Right atrium auricular region (tissue), 2 donors: Measurements from ENCODE around the gene IQGAP2. TPM values are rescaled to one million over a fixed set of nuclear protein-coding genes. Genes with fewer than 3 reads are reported as not detected.
"Not testable (repeated sequence)": the region's sequence is repeated elsewhere in the genome, so short reads cannot be mapped to it uniquely, and the experiment has no call there.

Experiments
- DNase-seq: peaks from one replicate; pipeline ENCODE4 v3.0.0-alpha.2; 2019; ENCODE audit warnings: low spot score
- H3K27ac ChIP-seq, 2 donors: fragments of 200-600 bp; sonication (generic); 1 replicate in 1 of 2; 2 replicates in 1 of 2; pipeline ENCODE4 v1.5.1; 2016 to 2019
- H3K27me3 ChIP-seq, 2 donors: fragments of 200-600 bp; sonication (generic); one replicate each; pipeline versions ENCODE4 v1.5.1 to v1.6.0; 2017 to 2019
- H3K36me3 ChIP-seq: fragments of 200-600 bp; sonication (generic); one replicate; pipeline ENCODE4 v1.5.1; 2016
- H3K4me1 ChIP-seq, 2 donors: fragments of 200-600 bp; sonication (generic); one replicate each; pipeline versions ENCODE4 v1.5.1 to v1.6.0; 2017 to 2019
- H3K4me3 ChIP-seq, 2 donors: fragments of 200-600 bp; sonication (generic); 1 replicate in 1 of 2; 2 replicates in 1 of 2; pipeline ENCODE4 v1.5.1; 2017 to 2019; ENCODE audit warnings: mild to moderate bottlenecking in 1 of 2, moderate library complexity in 1 of 2
- H3K9me3 ChIP-seq, 2 donors: fragments of 200-600 bp; sonication (generic); one replicate each; pipeline ENCODE4 v1.5.1; 2019
- CTCF ChIP-seq, 2 donors: fragments of 200-600 bp; sonication (generic); IDR thresholded peaks; one replicate each; pipeline ENCODE4 v1.5.1; 2019; ENCODE audit warnings: antibody characterized with exemption in 2 of 2
- total RNA-seq, 2 donors: library from RNA; depleted of rRNA; stranded (reverse); fragments of >200 nt; gene quantifications; one replicate each; pipeline ENCODE4 v1.1.0, GENCODE V29; 2016

The IQGAP2 gene
- total RNA-seq, 2 donors from 2014 or later = 5.4 to 12.3 TPM

- TF ChIP-seq CTCF (IDR thresholded peaks at IDR 0.05) = no peak
- no peak overlapping the region for H3K27ac ChIP-seq
Measured at GRCh38 chr5:76736679-76737556, 333.8 kb downstream of the IQGAP2 start.

GRCh38 chr5:76737846-76738245 is 334.8 kb downstream of the IQGAP2 start:
- no peak for DNase-seq
- Histone ChIP-seq H3K27me3 (no peaks in the 10 kb centered on the region), H3K27ac (no peak overlapping the region), H3K4me3 (no peak overlapping the region), H3K4me1 (peaks cover 0 to 7% of the 10 kb centered on the region in 2 donors), H3K36me3 (no peaks in the 10 kb centered on the region), H3K9me3 (no peaks in the 10 kb centered on the region)
- TF ChIP-seq CTCF (IDR thresholded peaks at IDR 0.05) = no peak

More at GRCh38 chr5:76736679-76737556, 333.8 kb downstream of the IQGAP2 start:
- Histone ChIP-seq H3K36me3 (no peaks in the 10 kb centered on the region), H3K9me3 (no peaks in the 10 kb centered on the region), H3K4me1 (peaks cover 0 to 7% of the 10 kb centered on the region in 2 donors), H3K4me3 (no peak overlapping the region), H3K27me3 (no peaks in the 10 kb centered on the region)
- DNase-seq = no peak

GRCh38 chr5:76741506-76741905 is 338.4 kb downstream of the IQGAP2 start:
- not testable (repeated sequence) for H3K27me3 ChIP-seq, H3K4me3 ChIP-seq, H3K9me3 ChIP-seq, H3K4me1 ChIP-seq, DNase-seq, H3K36me3 ChIP-seq, H3K27ac ChIP-seq

- no peak for DNase-seq
- Histone ChIP-seq H3K9me3 (no peaks in the 10 kb centered on the region), H3K36me3 (no peaks in the 10 kb centered on the region), H3K27me3 (no peaks in the 10 kb centered on the region), H3K27ac (no peak overlapping the region), H3K4me3 (no peak overlapping the region), H3K4me1 (peaks cover 0 to 7% of the 10 kb centered on the region in 2 donors)
- TF ChIP-seq CTCF (IDR thresholded peaks at IDR 0.05) = no peak
Measured at GRCh38 chr5:76742583-76742982, 339.5 kb downstream of the IQGAP2 start.

GRCh38 chr5:76744632-76745031 is 341.5 kb downstream of the IQGAP2 start:
- no peak for TF ChIP-seq CTCF (IDR thresholded peaks at IDR 0.05)
- H3K9me3 ChIP-seq = no peaks in the 10 kb centered on the region
- no peak overlapping the region for H3K27ac ChIP-seq
- DNase-seq = no peak
- no peak overlapping the region for H3K4me3 ChIP-seq
- H3K27me3 ChIP-seq = no peaks in the 10 kb centered on the region
- H3K36me3 ChIP-seq = no peaks in the 10 kb centered on the region
- H3K4me1 ChIP-seq = no peaks in the 10 kb centered on the region

GRCh38 chr5:76745670-76746069 is 342.6 kb downstream of the IQGAP2 start:
- DNase-seq = no peak
- no peak for TF ChIP-seq CTCF (IDR thresholded peaks at IDR 0.05)
- Histone ChIP-seq H3K27me3 (no peaks in the 10 kb centered on the region), H3K9me3 (no peaks in the 10 kb centered on the region), H3K27ac (no peak overlapping the region), H3K4me1 (no peaks in the 10 kb centered on the region), H3K4me3 (no peak overlapping the region), H3K36me3 (no peaks in the 10 kb centered on the region)
